GM12874 (cell line): ENCODE measurements around the gene DMD.

Source experiments
- CTCF ChIP-seq: IDR thresholded peaks from 2 replicates; pipeline ENCODE4 v1.5.1; 2011; ENCODE audit warnings: low read depth, mild to moderate bottlenecking, control low read depth, low read length, moderate library complexity; ENCODE audit not compliant: insufficient read depth

Gene DMD

GRCh38 chrX:31656013-31656412 lies 1555.3 kb downstream of the DMD start:
- TF ChIP-seq CTCF, result no peak

- TF ChIP-seq CTCF, result no peak
Observed at GRCh38 chrX:31653422-31653821, 1557.9 kb downstream of the DMD start.

- TF ChIP-seq CTCF, result no peak
Observed at GRCh38 chrX:31652650-31653049, 1558.7 kb downstream of the DMD start.

GRCh38 chrX:31649201-31649600 lies 1562.1 kb downstream of the DMD start:
- TF ChIP-seq CTCF, result no peak

- TF ChIP-seq CTCF, result no peak
Observed at GRCh38 chrX:31633349-31633748, 1578.0 kb downstream of the DMD start.

GRCh38 chrX:31629195-31629594 lies 1582.2 kb downstream of the DMD start:
- no peak for TF ChIP-seq CTCF

- TF ChIP-seq CTCF, result no peak
Observed at GRCh38 chrX:31609130-31609529, 1602.2 kb downstream of the DMD start.

GRCh38 chrX:31608638-31609037 lies 1602.7 kb downstream of the DMD start:
- no peak for TF ChIP-seq CTCF
